ENCODE data around the gene SSH3.

GRCh38 chr11:67349036-67349435, 45.7 kb downstream of the SSH3 start:
- TF ChIP-seq CTCF (conservative IDR thresholded peaks at IDR 0.05; ENCODE audit: low read depth, low read length) (no peak), EZH2 (IDR thresholded peaks at IDR 0.05; ENCODE audit: borderline replicate concordance, low read depth, low read length, poor library complexity, severe bottlenecking) (no peak)

Measured in A673 (cell line).